Right lobe of liver (tissue), 6 donors: ENCODE measurements around the gene SCYL2. TPM values are rescaled to one million over a fixed set of nuclear protein-coding genes. Genes with fewer than 3 reads are reported as not detected.
A peak's percentile ranks its signal among the peaks of the same experiment; 100 is the strongest.
"Not testable (repeated sequence)": the region's sequence is repeated elsewhere in the genome, so short reads cannot be mapped to it uniquely, and the experiment has no call there.

Experiments used
- ATAC-seq, 4 donors: fragments of 200-7000 bp; cut with Tn5 transposase; one replicate each; pipeline ENCODE4 v1.9.1; 2020; ENCODE audit warnings: mild to moderate bottlenecking in 4 of 4, moderate library complexity in 4 of 4
- DNase-seq, 3 donors: peaks; one replicate each; pipeline ENCODE4 v3.0.0-alpha.2; 2020
- H3K27ac ChIP-seq, 3 donors: fragments of 200-600 bp; one replicate each; pipeline ENCODE4 v1.8.0; 2022
- H3K27me3 ChIP-seq, 2 donors: fragments of 200-600 bp; one replicate each; pipeline ENCODE4 v1.8.0; 2022
- H3K36me3 ChIP-seq, 4 donors: fragments of 200-600 bp; sonication (generic) in 1 of 4; one replicate each; pipeline versions ENCODE4 v1.5.1 to v1.8.0; 2017 to 2022; ENCODE audit warnings: control low read depth in 1 of 4
- H3K4me1 ChIP-seq, 4 donors: fragments of 200-600 bp; sonication (generic) in 1 of 4; one replicate each; pipeline versions ENCODE4 v1.5.1 to v1.8.0; 2017 to 2022; ENCODE audit warnings: control low read depth in 1 of 4
- H3K4me3 ChIP-seq, 3 donors: fragments of 200-600 bp; one replicate each; pipeline ENCODE4 v1.8.0; 2022
- H3K9me3 ChIP-seq, 4 donors: fragments of 200-600 bp; sonication (generic) in 1 of 4; one replicate each; pipeline versions ENCODE4 v1.5.1 to v1.8.0; 2017 to 2022; ENCODE audit warnings: control low read depth in 1 of 4
- POLR2A ChIP-seq: fragments of 450-650 bp; IDR thresholded peaks from one replicate; pipeline ENCODE4 v1.6.1; 2017; ENCODE audit warnings: antibody characterized with exemption, mild to moderate bottlenecking
- WGBS: methylation state at CpG from one replicate; pipeline ENCODE4 v1.1.6; 2018; ENCODE audit warnings: low coverage, low lambda C conversion rate; ENCODE audit not compliant: insufficient coverage; ENCODE audit errors: missing lambda C conversion rate; 5-methylcytosine and 5-hydroxymethylcytosine counted together
- intact Hi-C, 2 donors: fragments of 100-400 bp; cut with DNase I; formaldehyde crosslinking; loops; one replicate each; pipeline versions ENCODE4 v1.11.2 to v1.14.1; 2022
- total RNA-seq, 6 experiments: library from RNA; depleted of rRNA in 2 of 6; stranded (reverse); fragments of >200 nt in 2 of 6; fragmentation: NEBNext Ultra II Directional in 3 of 6; extraction: Animal tissue kit (Norgen Biotek cat#: 25700) in 3 of 6; gene quantifications; one replicate each; pipeline versions ENCODE4 v1.1.0 to v1.2.4, GENCODE V29; 2016 to 2023
- TF ChIP-seq, protein P1 (sequence below), 4 donors: fragments of 200-600 bp in 3 of 4; fragments of 450-650 bp in 1 of 4; IDR thresholded peaks; one replicate each; pipeline versions ENCODE4 v1.5.1 to v1.8.0; 2016 to 2022; ENCODE audit warnings: antibody characterized with exemption in 4 of 4, mild to moderate bottlenecking in 2 of 4
- donor health status: DM: no; HTN: yes; CAD: no.
- donor health status: DM: no; HTN: no; CAD: no.
- donor health status: DM: no; HTN: no; CAD: no.
- donor health status: DM: no; HTN: yes; CAD: no.
- donor health status: DM: no; HTN: yes; CAD: no.

The SCYL2 gene
- total RNA-seq, 6 experiments from 2014 or later, result 17.9 to 34.1 (median 28.0) TPM

GRCh38 chr12:100254876-100255275, 12.1 kb upstream of the SCYL2 start:
- no peaks in the 10 kb centered on the region for H3K27me3 ChIP-seq
- ATAC-seq, result no peak
- no peak overlapping the region for H3K4me3 ChIP-seq
- intact Hi-C loops, result no loop called here
- H3K9me3 ChIP-seq, result no peaks in the 10 kb centered on the region
- no peak for TF ChIP-seq POLR2A
- TF ChIP-seq, protein P1, sequence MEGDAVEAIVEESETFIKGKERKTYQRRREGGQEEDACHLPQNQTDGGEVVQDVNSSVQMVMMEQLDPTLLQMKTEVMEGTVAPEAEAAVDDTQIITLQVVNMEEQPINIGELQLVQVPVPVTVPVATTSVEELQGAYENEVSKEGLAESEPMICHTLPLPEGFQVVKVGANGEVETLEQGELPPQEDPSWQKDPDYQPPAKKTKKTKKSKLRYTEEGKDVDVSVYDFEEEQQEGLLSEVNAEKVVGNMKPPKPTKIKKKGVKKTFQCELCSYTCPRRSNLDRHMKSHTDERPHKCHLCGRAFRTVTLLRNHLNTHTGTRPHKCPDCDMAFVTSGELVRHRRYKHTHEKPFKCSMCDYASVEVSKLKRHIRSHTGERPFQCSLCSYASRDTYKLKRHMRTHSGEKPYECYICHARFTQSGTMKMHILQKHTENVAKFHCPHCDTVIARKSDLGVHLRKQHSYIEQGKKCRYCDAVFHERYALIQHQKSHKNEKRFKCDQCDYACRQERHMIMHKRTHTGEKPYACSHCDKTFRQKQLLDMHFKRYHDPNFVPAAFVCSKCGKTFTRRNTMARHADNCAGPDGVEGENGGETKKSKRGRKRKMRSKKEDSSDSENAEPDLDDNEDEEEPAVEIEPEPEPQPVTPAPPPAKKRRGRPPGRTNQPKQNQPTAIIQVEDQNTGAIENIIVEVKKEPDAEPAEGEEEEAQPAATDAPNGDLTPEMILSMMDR (IDR thresholded peaks at IDR 0.05), result no peak
- no peak overlapping the region for H3K27ac ChIP-seq
- no peaks in the 10 kb centered on the region for H3K36me3 ChIP-seq
- WGBS, result 80% methylated on average over 1 of the region's 1 CpG
- no peak for DNase-seq
- peaks cover 0 to 31% (median 12%) of the 10 kb centered on the region in 4 donors for H3K4me1 ChIP-seq

GRCh38 chr12:100258127-100258526, 8.8 kb upstream of the SCYL2 start:
- H3K27ac ChIP-seq, result no peak overlapping the region
- intact Hi-C loops, result no loop called here

DNA sequence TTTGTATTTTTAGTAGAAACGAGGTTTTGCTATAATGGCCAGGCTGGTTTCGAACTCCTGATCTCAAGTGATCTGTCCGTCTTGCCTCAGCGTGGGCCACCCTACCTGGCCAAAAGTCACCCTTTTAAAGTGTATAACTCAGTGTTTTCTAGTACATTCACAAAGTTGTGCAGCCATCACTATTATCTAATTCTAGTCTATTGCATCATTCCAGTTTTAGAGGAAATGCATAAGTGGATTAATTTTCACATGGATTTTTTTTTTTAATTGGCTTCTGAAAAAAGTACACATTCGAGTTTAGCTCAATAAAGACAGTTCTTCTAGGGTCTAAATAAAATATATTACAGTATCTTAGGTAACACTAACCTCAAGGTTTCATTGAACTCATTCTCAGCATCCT, 3.8 kb upstream of the SCYL2 start:
- intact Hi-C loops, result no loop called here
- TF ChIP-seq, protein P1 (IDR thresholded peaks at IDR 0.05), result no peak
- TF ChIP-seq POLR2A, result no peak
- no peaks in the 10 kb centered on the region for H3K27me3 ChIP-seq
- ATAC-seq (no peak), DNase-seq (no peak)
- no peaks in the 10 kb centered on the region for H3K9me3 ChIP-seq
- H3K27ac ChIP-seq, result no peak overlapping the region
- peaks cover 0 to 5% (median under 1%) of the 10 kb centered on the region in 4 donors for H3K4me1 ChIP-seq
- no peaks in the 10 kb centered on the region for H3K36me3 ChIP-seq
- WGBS, result 85% methylated on average over 5 of the region's 5 CpGs
- no peak overlapping the region for H3K4me3 ChIP-seq

More at GRCh38 chr12:100258127-100258526, 8.8 kb upstream of the SCYL2 start:
- ATAC-seq, result no peak
- Histone ChIP-seq H3K36me3 (no peaks in the 10 kb centered on the region), H3K27me3 (no peaks in the 10 kb centered on the region), H3K9me3 (no peaks in the 10 kb centered on the region), H3K4me1 (peaks cover 0 to 8% (median under 1%) of the 10 kb centered on the region in 4 donors), H3K4me3 (no peak overlapping the region)
- 93% methylated on average over 1 of the region's 1 CpG for WGBS
- TF ChIP-seq, protein P1 (IDR thresholded peaks at IDR 0.05), result no peak
- DNase-seq, result no peak

DNA sequence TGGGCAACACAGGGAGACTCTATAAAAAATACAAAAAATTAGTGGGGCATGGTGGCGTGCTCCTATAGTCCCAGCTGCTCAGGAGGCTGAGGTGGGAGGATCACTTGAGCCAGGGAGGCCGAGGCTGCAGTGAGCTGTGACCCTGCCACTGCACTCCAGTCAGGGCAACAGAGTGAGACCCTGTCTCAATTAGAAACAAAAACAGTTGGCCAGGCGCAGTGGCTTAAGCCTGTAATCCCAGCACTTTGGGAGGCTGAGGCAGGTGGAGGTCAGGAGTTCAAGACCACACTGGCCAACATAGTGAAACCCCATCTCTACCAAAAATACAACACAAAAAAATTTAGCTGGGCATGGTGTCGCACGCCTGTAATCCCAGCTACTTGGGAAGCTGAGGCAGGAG, 1.9 kb upstream of the SCYL2 start:
- 93% methylated on average over 3 of the region's 5 CpGs for WGBS
- H3K36me3 ChIP-seq, H3K27ac ChIP-seq, DNase-seq, H3K9me3 ChIP-seq, intact Hi-C loops, H3K4me3 ChIP-seq, H3K27me3 ChIP-seq, ATAC-seq: not testable (repeated sequence)
- peaks cover 0 to 25% (median 8%) of the 10 kb centered on the region in 4 donors for H3K4me1 ChIP-seq

DNA sequence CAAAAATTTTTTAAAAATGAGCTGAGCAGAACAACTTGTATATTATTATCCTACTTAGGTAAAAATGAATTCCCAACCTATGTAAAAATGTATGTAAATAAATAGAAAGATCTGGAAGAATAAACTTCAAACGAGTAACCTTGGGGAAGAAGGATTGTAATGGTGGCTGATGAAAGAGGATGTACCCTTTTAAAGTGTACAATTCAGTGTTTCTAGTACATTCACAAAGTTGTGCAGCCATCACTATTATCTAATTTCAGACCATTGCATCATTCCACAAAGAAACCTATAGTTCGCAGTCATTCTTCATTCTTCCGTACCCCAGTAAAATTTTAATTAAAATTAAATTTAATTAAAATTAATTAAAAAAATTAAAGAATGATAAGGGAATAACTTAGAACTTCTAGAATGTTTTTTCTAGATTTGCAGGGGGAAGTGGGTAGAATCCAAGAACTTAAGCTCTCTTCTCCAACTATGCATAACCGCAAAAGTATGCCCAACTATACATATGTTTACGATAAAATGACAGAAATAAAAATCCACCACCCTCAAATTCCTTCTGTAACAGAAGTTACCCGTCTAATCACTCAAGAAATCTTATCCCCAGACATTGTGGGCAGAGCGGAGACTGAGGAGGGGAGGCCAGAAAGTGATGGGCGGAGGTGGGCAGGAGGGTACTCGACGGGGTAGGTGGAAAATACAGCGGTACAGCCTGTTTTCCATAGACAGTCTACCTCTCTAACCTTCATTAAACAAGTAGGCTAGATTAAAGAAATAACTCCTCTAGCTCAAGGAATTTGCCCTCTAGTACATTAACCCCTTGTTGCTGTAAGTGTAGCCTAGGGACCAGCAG, 1.0 kb upstream of the SCYL2 start:
- 69% methylated on average over 11 of the region's 11 CpGs for WGBS
- Histone ChIP-seq H3K4me3 (peak overlapping the region; percentile 72 to 93 (median 91)), H3K27ac (peak overlapping the region in 2 of 3 donors; percentile 96 to 98), H3K9me3 (no peaks in the 10 kb centered on the region), H3K4me1 (peaks cover 0 to 33% (median 10%) of the 10 kb centered on the region in 4 donors), H3K27me3 (no peaks in the 10 kb centered on the region), H3K36me3 (no peaks in the 10 kb centered on the region)
- intact Hi-C loops, result no loop called here
- ATAC-seq, result no peak
- TF ChIP-seq, protein P1 (IDR thresholded peaks at IDR 0.05), result no peak
- no peak for TF ChIP-seq POLR2A
- no peak for DNase-seq
